Measurements from ENCODE around the gene ZDHHC5.
"Not testable (repeated sequence)": the region's sequence is repeated elsewhere in the genome, so short reads cannot be mapped to it uniquely, and the experiment has no call there.

Gene ZDHHC5

GRCh38 chr11:57700425-57700824, 32.5 kb downstream of the ZDHHC5 start:
- no peak; the same call in 1 of the 2 replicates for TF ChIP-seq CTCF (conservative IDR thresholded peaks at IDR 0.05)
- no peak overlapping the region for H3K27ac ChIP-seq

DNA sequence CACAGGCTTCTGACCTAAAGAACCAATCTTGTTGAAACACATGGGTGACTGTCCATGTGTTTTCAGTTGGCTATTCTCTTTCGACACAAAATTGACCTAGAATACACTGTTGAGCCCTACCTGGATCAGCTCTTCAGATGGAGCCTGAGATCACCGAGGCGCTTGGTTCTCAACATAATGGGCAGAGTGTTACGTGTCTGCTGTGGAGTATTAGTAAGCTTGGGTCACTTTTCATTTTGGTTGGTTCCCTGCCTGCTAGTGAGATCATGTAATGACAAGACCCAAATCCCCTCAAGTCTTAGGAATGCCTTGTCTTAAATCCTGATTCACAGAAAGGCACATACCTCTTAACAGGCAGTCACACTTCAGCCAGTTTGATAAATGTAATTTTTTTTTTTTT, 35.4 kb downstream of the ZDHHC5 start:
- no peak for TF ChIP-seq CTCF (conservative IDR thresholded peaks at IDR 0.05)
- no peak overlapping the region for H3K27ac ChIP-seq

DNA sequence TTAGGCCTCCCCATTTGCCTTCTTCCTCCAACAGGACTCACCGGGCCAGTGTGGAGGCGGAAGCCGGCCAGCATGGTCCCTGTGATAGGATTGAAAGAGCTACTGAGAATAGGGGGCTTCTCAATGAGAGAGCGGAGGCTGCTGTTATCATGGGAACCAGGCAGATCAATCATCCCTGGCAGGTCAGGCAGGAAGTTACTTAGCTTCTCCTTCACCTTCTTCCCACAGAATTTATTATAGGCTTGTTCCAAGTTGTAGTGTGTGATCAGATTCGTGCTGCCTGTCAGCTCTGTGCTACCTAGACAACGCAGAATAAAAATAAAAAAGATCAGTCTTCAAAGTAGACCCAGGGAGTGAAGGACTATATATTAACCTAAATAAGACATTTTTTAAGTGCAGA, 37.0 kb downstream of the ZDHHC5 start:
- no peak overlapping the region for H3K27ac ChIP-seq
- TF ChIP-seq CTCF (conservative IDR thresholded peaks at IDR 0.05), result no peak

DNA sequence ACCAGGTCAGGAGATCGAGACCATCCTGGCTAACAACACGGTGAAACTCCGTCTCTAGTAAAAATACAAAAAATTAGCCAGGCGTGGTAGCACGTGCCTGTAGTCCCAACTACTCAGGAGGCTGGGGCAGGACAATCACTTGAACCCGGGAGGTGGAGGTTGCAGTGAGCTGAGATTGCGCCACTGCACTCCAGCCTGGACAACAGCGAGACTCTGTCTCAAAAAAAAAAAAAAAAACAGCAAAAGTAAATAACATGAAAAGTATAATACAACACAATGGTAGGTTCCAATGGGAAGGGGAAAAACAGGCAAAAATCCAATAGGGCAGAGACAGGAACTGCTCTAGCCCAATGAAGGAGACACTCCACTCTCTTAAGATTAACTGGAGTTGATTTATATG, 37.5 kb downstream of the ZDHHC5 start:
- H3K27ac ChIP-seq, result not testable (repeated sequence)

GRCh38 chr11:57709802-57710367, 42.0 kb downstream of the ZDHHC5 start:
- H3K27ac ChIP-seq, result no peak overlapping the region; the same call in 1 of the 2 replicates
- no peak for TF ChIP-seq CTCF (conservative IDR thresholded peaks at IDR 0.05)

DNA sequence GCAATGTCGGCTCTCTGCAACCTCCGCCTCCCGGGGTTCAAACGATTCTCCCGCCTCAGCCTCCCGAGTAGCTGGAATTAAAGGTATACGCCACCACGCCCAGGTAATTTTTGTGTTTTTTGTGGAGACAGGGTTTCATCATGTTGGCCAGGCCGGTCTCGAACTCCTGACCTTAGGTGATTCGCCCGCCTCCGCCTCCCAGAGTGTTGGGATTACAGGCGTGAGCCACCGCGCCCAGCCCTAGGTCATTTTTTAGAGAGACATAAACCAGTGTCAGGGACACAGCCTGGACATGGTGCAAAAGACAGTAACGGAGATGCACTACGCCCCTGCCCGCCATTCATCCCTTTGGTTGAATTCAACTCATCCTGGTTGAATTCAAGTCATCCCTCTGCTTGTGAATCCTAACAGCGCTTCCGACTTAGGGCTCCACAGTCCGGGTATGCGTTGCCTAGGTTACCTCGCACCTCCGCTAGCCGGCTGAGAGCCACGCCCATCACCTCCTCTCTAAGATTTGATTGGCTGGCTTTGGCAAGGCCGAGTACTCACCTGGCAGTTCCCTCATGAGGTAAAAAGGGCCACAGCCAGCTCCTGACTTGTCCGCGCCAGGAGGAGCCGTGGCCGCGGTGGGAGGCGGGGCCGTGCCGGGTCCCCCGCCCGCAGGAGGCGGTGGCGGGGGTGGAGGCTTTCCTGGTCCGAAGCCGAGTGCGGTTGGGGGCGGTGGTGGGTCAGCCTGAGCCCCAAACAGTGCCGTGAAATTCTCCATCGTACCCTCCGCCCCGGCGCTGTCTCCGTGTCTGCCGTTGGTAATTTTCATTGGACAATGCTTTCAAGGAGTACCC, 43.7 kb downstream of the ZDHHC5 start, which contains the start of gene MED19:
MED19 (minus strand) TSS at position 802 of the 842 bp plus-strand sequence; CDS start at position 766, 36 bp downstream.
- no peak for TF ChIP-seq CTCF (conservative IDR thresholded peaks at IDR 0.05)
- H3K27ac ChIP-seq, result peak within 1 kb of the TSS; percentile 96

DNA sequence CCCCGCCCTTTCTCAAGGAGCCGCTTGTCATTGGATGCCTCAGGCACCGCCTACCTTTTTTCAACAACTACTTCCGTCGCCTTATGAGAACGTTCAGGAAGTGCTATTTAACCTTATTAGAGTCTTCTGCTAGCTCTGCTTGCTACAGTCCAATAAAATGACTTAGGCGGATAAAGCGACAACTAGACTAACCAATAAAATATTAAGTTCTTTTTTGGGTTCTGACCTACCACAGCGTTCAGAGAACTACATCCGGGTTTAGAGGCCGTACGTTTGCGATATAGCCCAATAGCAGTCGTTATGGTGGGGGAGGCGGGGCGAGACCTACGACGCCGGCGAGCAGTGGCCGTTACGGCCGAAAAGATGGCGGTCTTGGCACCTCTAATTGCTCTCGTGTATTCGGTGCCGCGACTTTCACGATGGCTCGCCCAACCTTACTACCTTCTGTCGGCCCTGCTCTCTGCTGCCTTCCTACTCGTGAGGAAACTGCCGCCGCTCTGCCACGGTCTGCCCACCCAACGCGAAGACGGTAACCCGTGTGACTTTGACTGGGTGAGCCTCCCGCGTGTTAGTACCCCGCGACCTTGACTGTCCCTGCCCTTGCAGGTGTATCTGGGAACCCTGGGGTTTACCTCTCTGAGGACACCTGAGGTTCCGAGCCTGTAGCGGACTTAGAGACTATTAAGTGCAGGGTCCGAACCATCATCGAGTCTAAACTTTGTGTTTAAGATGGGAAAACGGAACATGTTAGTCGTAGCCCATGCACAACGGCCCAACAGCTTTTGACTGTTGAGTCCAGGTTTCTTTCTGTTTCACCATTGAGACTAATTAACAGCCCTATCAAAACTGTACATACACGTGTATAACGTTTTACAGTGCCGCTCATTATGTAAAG, 44.6 kb downstream of the ZDHHC5 start, which contains the start of gene TMX2:
TMX2 (plus strand) TSS at position 338 of the 895 bp plus-strand sequence; CDS start at position 364, 26 bp downstream.
- no peak for TF ChIP-seq CTCF (conservative IDR thresholded peaks at IDR 0.05)
- H3K27ac ChIP-seq, result peak within 1 kb of the TSS; percentile 96
